ENCODE measurements around the gene RAP1GAP. TPM values are rescaled to one million over a fixed set of nuclear protein-coding genes. Genes with fewer than 3 reads are reported as not detected.

RAP1GAP gene
- total and polyA plus RNA-seq, 7 donors: 0.04 to 0.57 (median 0.21) TPM; not detected in 2

- no peak overlapping the region for H3K27ac ChIP-seq
- no peak overlapping the region for H3K4me3 ChIP-seq
- no peaks in the 10 kb centered on the region for H3K9me3 ChIP-seq
- no peak for TF ChIP-seq CTCF (IDR thresholded peaks at IDR 0.05)
- no peaks in the 10 kb centered on the region for H3K4me1 ChIP-seq
- H3K27me3 ChIP-seq (ENCODE audit: insufficient read depth in 3 of 3, low read length in 2 of 3): peaks cover 0 to 11% (median 2%) of the 10 kb centered on the region in 3 donors
- DNase-seq: no peak
- ATAC-seq: no peak
- intact Hi-C loops (cut with DNase I): no loop called here
- 78 to 81% (median 80%) methylated on average over 4 of the region's 4 CpGs for WGBS, 3 donors
- no peaks in the 10 kb centered on the region for H3K36me3 ChIP-seq (ENCODE audit: insufficient read depth in 1 of 2, low read depth in 1 of 2)
Observed at GRCh38 chr1:21608798-21609197, 60.4 kb downstream of the RAP1GAP start.

- no peak for TF ChIP-seq CTCF (IDR thresholded peaks at IDR 0.05)
- ATAC-seq: peak; percentile 76 to 93 (median 85)
Observed at GRCh38 chr1:21607549-21608529, 61.3 kb downstream of the RAP1GAP start.

GRCh38 chr1:21605964-21606705 lies 63.0 kb downstream of the RAP1GAP start:
- no peaks in the 10 kb centered on the region for H3K4me1 ChIP-seq
- TF ChIP-seq CTCF (IDR thresholded peaks at IDR 0.05): no peak
- DNase-seq (no peak), ATAC-seq (no peak)
- intact Hi-C loops (cut with DNase I): no loop called here
- no peak overlapping the region for H3K27ac ChIP-seq
- H3K27me3 ChIP-seq (ENCODE audit: insufficient read depth in 3 of 3, low read length in 2 of 3): peaks cover 0 to 21% (median 0%) of the 10 kb centered on the region in 3 donors
- 83 to 86% (median 85%) methylated on average over 12 to 15 of the region's 15 CpGs for WGBS, 3 donors
- H3K36me3 ChIP-seq (ENCODE audit: insufficient read depth in 1 of 2, low read depth in 1 of 2): no peaks in the 10 kb centered on the region
- H3K4me3 ChIP-seq: no peak overlapping the region
- H3K9me3 ChIP-seq: no peaks in the 10 kb centered on the region

More at GRCh38 chr1:21607549-21608529, 61.3 kb downstream of the RAP1GAP start:
- Histone ChIP-seq H3K4me1 (no peaks in the 10 kb centered on the region), H3K27ac (no peak overlapping the region), H3K36me3 (ENCODE audit: insufficient read depth in 1 of 2, low read depth in 1 of 2) (no peaks in the 10 kb centered on the region), H3K4me3 (no peak overlapping the region), H3K27me3 (ENCODE audit: insufficient read depth in 3 of 3, low read length in 2 of 3) (peaks cover 0 to 13% (median 0%) of the 10 kb centered on the region in 3 donors), H3K9me3 (no peaks in the 10 kb centered on the region)
- intact Hi-C loops (cut with DNase I): no loop called here
- 39 to 47% (median 43%) methylated on average over 34 to 37 of the region's 37 CpGs for WGBS, 3 donors
- DNase-seq: peak; percentile 62 to 84

- WGBS, 3 donors: 90 to 93% (median 91%) methylated on average over 7 of the region's 7 CpGs
- Histone ChIP-seq H3K36me3 (ENCODE audit: insufficient read depth in 1 of 2, low read depth in 1 of 2) (no peaks in the 10 kb centered on the region), H3K9me3 (no peaks in the 10 kb centered on the region), H3K27ac (no peak overlapping the region), H3K4me1 (no peaks in the 10 kb centered on the region), H3K4me3 (no peak overlapping the region), H3K27me3 (ENCODE audit: insufficient read depth in 3 of 3, low read length in 2 of 3) (peaks cover 0 to 17% (median 0%) of the 10 kb centered on the region in 3 donors)
- intact Hi-C loops (cut with DNase I): no loop called here
- ATAC-seq: no peak
- DNase-seq: no peak
- TF ChIP-seq CTCF (IDR thresholded peaks at IDR 0.05): no peak
Observed at GRCh38 chr1:21605012-21605715, 64.0 kb downstream of the RAP1GAP start.

Data from psoas muscle (tissue), 8 donors.